Peyer's patch (tissue), 4 donors: ENCODE data around the gene CASP12. TPM values are rescaled to one million over a fixed set of nuclear protein-coding genes. Genes with fewer than 3 reads are reported as not detected.

ENCODE experiments used
- DNase-seq, 3 donors: peaks; one replicate each; pipeline ENCODE4 v3.0.0-alpha.2; 2017 to 2019
- H3K27ac ChIP-seq, 4 donors: fragments of 200-600 bp; sonication (generic); one replicate each; pipeline ENCODE4 v1.5.1; 2016 to 2019
- H3K27me3 ChIP-seq, 2 donors: fragments of 200-600 bp; sonication (generic); one replicate each; pipeline ENCODE4 v1.5.1; 2019
- H3K36me3 ChIP-seq, 3 donors: fragments of 200-600 bp; sonication (generic); one replicate each; pipeline ENCODE4 v1.5.1; 2016 to 2019
- H3K4me1 ChIP-seq, 4 donors: fragments of 200-600 bp; sonication (generic); one replicate each; pipeline ENCODE4 v1.5.1; 2016 to 2019
- H3K4me3 ChIP-seq, 4 donors: fragments of 200-600 bp; sonication (generic); 1 replicate in 3 of 4; 2 replicates in 1 of 4; pipeline ENCODE4 v1.5.1; 2016 to 2019; ENCODE audit warnings: mild to moderate bottlenecking in 1 of 4
- H3K9me3 ChIP-seq, 4 donors: fragments of 200-600 bp; sonication (generic); one replicate each; pipeline ENCODE4 v1.5.1; 2016 to 2019; ENCODE audit warnings: mild to moderate bottlenecking in 1 of 4
- POLR2A ChIP-seq, 2 donors: fragments of 450-650 bp; IDR thresholded peaks; one replicate each; pipeline ENCODE4 v1.5.1; 2017; ENCODE audit warnings: antibody characterized with exemption in 2 of 2, mild to moderate bottlenecking in 2 of 2, moderate library complexity in 2 of 2
- small RNA-seq, 2 donors: library from RNA; depleted of rRNA; stranded (forward); fragments of <200 nt; gene quantifications; one replicate each; pipeline ENCODE3, GENCODE V24; 2016
- total RNA-seq, 4 donors: library from RNA; depleted of rRNA; stranded (reverse); fragments of >200 nt; gene quantifications; one replicate each; pipeline ENCODE4 v1.1.0, GENCODE V29; 2016
- TF ChIP-seq, protein P1 (sequence below), 6 experiments: fragments of 450-650 bp in 4 of 6; fragments of 200-600 bp in 2 of 6; sonication (generic) in 1 of 6; IDR thresholded peaks; one replicate each; pipeline ENCODE4 v1.5.1; 2017 to 2019; ENCODE audit warnings: antibody characterized with exemption in 6 of 6, mild to moderate bottlenecking in 3 of 6, moderate library complexity in 1 of 6

Gene CASP12
- total RNA-seq, 4 donors from 2014 or later = 1.3 TPM; not detected in 3

DNA sequence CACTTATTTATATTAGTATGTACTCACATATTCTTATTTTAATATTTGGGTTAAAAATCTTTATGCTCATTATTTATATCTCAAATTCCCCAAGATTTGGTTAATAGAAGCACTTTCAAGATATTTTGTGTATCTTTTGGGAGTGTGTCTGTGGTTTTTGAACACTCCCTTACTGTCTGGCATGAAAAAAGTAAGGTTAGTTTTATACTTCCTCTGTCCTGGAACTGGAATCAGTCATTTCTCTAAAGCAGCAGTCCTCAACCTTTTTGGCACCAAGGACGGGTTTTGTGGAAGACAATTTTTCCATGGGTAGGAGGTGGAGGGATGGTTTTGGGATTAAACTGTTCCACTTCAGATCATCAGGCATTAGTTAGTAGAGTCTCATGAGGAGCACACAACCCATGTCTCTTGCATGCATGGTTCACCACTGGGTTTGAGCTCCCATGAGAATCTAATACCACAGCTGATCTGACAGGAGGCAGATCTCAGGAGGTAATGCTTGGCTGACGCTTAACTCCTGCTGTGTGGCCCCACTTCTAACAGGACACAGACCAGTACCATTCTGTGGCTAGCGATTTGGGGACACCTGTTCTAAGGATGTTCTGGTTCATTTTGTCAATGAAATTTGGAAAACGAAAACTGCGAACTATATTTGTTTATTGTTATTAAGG is 60.2 kb downstream of the CASP12 start:
- Histone ChIP-seq H3K9me3 (no peaks in the 10 kb centered on the region), H3K27me3 (no peaks in the 10 kb centered on the region), H3K36me3 (no peaks in the 10 kb centered on the region), H3K27ac (no peak overlapping the region), H3K4me1 (no peaks in the 10 kb centered on the region), H3K4me3 (no peak overlapping the region)
- DNase-seq = no peak
- TF ChIP-seq POLR2A (IDR thresholded peaks at IDR 0.05) = no peak
- TF ChIP-seq, protein P1, sequence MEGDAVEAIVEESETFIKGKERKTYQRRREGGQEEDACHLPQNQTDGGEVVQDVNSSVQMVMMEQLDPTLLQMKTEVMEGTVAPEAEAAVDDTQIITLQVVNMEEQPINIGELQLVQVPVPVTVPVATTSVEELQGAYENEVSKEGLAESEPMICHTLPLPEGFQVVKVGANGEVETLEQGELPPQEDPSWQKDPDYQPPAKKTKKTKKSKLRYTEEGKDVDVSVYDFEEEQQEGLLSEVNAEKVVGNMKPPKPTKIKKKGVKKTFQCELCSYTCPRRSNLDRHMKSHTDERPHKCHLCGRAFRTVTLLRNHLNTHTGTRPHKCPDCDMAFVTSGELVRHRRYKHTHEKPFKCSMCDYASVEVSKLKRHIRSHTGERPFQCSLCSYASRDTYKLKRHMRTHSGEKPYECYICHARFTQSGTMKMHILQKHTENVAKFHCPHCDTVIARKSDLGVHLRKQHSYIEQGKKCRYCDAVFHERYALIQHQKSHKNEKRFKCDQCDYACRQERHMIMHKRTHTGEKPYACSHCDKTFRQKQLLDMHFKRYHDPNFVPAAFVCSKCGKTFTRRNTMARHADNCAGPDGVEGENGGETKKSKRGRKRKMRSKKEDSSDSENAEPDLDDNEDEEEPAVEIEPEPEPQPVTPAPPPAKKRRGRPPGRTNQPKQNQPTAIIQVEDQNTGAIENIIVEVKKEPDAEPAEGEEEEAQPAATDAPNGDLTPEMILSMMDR (IDR thresholded peaks at IDR 0.05) = no peak

DNA sequence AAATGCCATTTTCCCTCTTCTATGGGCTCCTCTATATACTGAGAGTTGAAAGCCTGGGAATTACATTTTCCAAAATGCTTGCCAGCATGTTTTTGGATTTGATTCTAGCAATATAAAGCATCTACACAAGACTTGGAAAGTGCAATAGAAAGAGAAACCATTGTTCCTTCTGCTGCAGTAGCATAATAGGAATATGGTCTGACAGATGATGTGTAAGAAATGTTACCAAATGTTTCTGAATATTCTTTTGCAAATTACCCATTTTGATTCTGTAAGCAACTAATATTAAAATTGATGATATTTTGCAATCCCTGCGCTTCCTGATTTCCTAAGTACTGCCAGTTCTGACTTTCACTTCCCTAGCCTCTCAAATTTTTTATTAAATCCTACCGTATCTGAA is 61.6 kb downstream of the CASP12 start:
- Histone ChIP-seq H3K27me3 (no peaks in the 10 kb centered on the region), H3K36me3 (no peaks in the 10 kb centered on the region), H3K27ac (no peak overlapping the region), H3K9me3 (no peaks in the 10 kb centered on the region), H3K4me3 (no peak overlapping the region), H3K4me1 (no peaks in the 10 kb centered on the region)
- no peak for DNase-seq
- TF ChIP-seq, protein P1 (IDR thresholded peaks at IDR 0.05) = no peak
- no peak for TF ChIP-seq POLR2A (IDR thresholded peaks at IDR 0.05)

Small RNAs within 50 kb of the gene (small RNA-seq; reads per million reads assigned to genes)
- 0 reads per million in 2 donors for gene AP002004.1

Other genes with a start within 250 kb of the CASP12 start
- 100 to 1,000 TPM; 108 to 136 (median 123) TPM for gene CASP4, start 70.1 kb upstream of the CASP12 start, total RNA-seq
- gene CASP5, start 124.7 kb upstream of the CASP12 start, total RNA-seq = 10 to 100 TPM; 10.5 to 27.5 (median 16.9) TPM
- 100 to 1,000 TPM in 1 of 4 donors, 10 to 100 TPM in 3; 42.0 to 146 (median 93.6) TPM for gene CASP1, start 136.7 kb upstream of the CASP12 start, total RNA-seq
- 10 to 100 TPM in 3 of 4 donors, 1 to 10 TPM in 1; 9.2 to 43.3 (median 24.7) TPM for gene CARD16, start 146.9 kb upstream of the CASP12 start, total RNA-seq
- not detected for gene CARD18, start 241.3 kb upstream of the CASP12 start, total RNA-seq